Endothelial cell of hepatic sinusoid (primary cell): ENCODE data around the gene NARS2.

Source experiments
- in situ Hi-C: cut with HindIII; loops from 2 replicates; pipeline ENCODE4 v1.10.0; 2017; ENCODE audit warnings: low sequenced_read_pairs

NARS2 gene

DNA sequence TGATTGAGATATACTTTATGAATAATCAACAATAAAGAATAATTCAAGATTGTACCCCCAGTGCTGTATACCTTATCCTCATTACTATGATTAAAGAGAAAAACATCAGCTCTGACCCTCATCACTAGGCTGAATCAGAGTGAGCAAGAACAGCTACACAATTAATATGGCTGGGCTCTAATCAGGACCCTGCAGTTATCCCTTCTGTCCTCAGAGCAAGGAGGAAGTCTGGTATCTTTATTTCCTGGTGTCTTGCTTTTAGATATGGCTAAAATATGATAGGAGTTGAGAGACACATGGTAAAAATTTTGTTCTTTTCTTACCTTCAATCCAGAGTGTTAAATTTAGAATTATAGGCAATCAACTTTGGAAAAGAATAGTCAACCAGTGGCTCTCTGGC, 128.5 kb downstream of the NARS2 start:
- in situ Hi-C loops = no loop called here

DNA sequence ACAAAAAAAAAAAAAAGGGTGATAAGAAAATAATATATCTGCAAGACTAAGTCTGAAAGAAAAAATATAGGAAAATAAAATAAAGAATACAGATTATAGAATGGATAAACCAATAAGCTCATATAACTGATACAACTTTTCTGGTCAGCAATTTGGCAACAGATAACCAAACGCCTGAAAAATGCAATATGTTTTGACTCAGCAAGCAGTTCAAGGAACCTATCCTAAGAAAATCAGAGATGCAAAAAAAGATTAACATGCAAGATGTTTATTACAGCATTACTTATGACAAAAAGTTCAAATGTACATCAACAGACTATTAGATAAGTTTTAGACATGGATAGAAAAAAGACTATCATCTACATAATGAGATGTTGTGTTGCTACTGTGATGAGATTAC, 129.9 kb downstream of the NARS2 start:
- in situ Hi-C loops = no loop called here

DNA sequence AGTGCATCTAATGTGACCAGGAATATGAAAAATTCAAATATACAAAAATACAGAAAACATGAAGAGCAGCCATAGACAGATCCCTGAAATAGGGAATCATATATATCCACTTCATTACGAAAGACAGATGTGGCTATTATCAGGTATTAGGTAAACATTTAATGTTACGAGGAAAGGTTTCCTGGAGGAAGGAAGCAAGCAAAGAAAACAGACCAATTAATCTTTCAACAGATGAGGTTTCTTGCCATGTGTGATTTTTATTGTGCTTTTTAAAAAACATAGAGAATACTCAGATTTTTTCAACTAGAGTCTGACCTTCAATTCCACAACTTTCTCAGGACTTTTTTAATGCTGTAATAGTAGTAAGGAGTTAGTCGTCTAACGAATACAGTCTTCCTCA, 132.7 kb downstream of the NARS2 start:
- in situ Hi-C loops = no loop called here

DNA sequence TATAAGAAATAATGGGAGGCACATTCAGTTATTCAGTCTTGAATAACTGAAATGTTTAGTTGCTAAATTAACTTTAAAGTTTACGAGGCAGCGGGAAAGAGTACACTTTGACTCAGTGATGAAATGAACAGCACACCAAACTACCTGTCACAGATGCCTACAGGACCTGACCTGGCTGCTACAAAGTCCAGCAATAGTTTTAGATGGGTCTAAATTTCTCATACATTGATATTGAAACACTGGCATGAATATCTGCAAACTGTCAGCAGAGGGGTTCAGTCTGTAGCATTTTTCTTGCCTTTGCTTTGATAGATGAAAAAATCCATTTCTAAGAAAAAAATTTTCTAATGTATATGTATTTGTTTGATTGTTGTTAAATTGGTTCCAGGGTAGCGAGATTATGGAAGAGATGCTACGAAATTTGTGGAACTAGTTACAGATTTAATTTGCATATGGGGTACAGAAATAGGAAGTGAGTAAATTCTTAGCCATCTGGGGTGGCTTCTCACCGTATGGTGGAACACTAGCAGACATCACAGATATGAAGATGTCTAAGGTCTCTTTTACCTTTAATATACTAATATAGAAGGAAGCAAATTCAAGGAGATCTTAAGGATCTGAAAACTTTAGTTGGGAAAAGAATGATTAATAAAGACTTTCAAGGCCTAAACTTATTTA, 136.2 kb downstream of the NARS2 start:
- in situ Hi-C loops = no loop called here

DNA sequence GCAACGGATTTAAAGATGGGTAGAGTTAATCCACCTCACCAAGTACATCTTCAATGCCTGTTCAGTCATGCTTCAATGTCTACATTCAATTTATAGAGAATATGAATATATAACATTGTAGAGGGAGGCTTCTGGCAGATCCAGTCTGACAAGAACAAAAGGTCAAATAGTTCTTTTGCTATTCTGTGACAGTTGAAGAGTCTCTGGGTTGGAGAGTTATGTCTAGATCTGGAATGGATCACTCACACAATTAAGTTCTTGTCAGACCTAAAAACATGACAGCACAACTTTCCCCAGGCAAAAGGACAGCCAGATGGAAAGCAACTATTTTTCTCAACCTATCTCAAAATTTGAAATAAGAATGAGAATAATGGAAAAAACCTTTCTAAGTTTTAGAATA, 141.7 kb downstream of the NARS2 start:
- in situ Hi-C loops = no loop called here

DNA sequence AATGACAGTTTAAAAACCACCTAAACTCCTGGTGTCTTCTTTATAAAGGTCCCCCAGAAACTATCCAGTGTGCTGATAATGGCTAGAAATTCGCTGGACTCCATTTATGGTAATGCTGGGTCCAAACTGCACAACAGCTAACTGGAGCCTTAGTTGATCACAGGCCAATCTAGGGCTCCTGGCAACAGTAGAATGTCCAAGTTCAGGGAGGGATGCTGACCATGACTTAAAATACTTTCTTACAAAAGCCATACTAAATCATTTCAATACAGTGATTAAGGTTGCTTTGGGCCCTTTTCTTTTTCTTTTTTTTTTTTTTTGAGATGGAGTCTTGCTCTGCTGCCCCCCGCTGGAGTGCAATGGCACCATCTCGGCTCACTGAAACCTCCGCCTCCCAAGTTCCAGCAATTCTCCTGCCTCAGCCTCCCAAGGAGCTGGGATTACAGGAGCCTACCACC, 142.6 kb downstream of the NARS2 start:
- in situ Hi-C loops = no loop called here

DNA sequence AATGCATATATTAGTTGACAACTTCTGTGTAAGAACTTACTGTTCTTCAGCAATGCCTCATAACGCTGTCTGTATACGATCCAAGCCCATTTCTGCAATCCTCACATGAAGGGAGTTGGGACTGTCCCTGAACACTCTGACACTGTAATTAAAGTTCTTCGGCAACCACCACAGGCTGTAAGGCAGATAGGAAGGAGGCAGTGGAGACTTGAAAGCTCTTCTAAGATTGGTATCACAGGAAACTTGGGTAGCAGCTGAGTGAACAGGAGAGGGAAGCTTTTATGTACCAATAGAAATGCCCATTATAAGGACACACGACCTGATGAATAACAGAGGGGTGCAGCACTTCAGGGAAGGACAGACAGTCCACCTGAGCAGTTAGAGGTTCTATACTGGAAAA, 145.0 kb downstream of the NARS2 start:
- in situ Hi-C loops = no loop called here

DNA sequence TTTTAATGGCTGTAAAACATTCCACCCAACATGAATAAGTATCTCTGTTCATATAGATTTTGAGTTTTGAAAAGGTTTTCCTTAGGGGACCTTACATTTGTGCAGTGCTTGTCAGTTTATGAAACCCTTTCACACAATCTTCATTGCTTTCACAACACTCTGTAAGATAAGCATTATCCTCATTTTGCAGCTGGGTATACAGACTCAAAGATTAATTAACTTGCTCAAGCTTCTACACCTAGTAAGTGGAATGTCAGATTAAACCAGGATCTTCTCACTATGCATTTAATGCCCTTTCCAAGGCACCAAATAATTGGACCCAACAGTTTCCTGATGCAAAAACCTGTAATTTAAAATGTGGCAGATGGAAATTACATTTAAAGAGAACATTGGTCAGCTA, 145.5 kb downstream of the NARS2 start:
- in situ Hi-C loops = no loop called here

DNA sequence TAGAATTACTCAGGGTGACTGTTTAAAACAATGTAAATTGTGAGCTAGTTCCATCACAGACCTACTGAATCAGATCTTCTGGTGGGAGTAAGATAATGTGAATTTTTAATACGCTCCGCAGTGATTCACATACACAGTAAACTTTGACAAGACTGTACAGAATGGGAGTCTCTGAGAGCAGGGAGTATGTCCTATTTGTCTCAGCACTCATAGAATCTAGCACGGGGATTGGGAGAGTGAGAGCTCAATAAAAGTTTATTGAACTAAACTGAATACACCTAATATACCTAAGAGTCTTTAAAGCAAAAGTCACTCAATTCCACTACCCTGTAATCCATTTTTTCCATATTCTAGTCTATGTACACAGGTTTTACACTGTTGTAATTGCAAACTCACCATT, 145.9 kb downstream of the NARS2 start:
- in situ Hi-C loops = no loop called here

DNA sequence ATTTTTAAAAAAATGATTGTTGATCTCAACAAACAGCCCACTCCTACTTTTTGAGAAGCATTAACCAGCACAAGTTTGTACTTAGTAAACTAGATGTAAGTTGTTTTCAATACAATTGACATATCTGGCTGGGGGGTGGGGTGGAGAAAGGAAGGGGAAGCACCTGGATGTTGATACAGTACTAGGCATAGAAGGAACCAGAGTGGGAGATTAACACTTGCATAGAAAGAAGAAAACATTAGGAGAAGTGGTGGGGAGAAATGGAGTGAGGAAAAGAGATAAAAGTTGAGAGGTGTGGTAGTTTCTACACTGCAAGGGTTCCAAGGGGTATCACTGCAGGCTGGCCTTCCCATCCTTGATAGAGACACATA, 146.4 kb downstream of the NARS2 start:
- in situ Hi-C loops = no loop called here

DNA sequence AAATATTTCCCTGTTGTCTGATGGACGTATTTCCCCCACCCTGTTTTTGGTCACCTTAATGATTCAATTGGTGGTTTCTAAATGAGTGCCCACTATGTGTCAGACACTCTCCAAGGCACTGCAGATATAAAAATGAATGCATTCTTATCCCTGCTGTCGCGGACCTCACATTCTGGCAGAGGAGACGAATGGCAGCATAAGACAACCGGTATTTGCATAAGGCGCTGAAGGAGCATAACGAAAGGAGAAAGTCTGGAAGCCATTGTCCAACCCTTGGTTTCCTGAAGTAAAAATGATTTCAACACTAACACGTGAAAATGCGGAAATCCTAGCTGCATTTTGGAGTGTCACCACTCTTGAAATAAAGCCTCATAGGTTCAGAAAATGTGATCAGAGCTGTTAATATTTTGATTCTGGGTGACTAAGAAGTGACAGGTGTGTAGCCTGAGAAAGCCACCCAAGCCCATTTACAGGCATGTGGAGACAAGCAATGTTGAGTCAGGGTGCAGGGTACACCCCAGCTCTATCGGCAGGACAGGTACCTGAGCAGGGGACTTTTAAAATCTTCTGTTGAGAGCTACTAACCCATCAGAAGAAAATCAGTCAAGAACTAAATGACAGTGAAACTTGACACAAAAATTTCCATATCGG, 146.9 kb downstream of the NARS2 start:
- in situ Hi-C loops = no loop called here

DNA sequence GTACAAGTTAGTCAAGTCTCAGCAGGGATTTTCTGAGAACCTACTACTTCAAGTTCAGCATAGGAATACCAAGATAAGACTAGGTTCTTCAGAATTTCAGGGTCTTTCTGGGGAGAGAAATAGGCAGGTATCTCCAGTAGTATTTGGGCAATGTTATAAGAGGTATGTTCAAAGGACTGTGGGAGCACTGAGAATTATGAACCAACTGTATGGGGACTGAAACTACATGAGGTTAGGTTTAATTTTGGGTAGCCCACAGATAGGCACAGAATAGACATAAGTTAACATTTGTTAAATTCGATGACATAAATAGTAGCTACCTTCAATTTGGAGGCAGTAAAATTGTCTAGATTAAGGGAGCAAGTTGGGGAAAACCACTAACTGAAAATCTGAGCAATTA, 147.8 kb downstream of the NARS2 start:
- in situ Hi-C loops = no loop called here

DNA sequence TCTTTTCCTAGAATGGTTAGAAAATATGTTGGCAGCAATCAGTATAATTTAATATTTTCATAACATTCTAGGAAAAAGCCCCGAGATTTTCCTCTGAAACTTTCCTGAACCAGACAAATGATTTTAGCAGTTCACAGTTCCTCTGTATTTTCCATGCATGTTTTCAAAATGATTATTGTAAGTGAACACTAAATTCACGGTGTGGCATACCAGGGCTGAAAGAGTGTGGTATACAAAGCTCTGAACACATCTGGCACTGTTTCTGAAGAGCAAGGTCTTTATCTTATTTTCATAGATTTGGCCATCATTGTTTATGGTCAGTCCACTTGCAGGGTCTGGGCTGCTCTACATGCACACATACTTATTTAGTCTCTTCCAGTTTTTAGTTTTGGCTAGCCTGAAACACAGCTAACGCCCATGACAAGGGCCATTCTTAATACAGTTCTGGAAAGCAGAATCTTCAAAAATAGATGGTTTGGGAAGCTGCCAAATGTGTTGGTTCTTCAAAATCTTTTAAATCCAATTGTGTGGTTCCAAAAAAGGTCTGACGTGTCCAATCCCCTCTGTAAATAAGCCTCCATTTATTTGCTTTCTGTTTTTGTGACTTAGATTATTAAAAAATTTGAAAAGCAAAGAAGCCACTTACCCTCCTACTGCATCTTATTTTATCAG, 149.1 kb downstream of the NARS2 start:
- in situ Hi-C loops = no loop called here

DNA sequence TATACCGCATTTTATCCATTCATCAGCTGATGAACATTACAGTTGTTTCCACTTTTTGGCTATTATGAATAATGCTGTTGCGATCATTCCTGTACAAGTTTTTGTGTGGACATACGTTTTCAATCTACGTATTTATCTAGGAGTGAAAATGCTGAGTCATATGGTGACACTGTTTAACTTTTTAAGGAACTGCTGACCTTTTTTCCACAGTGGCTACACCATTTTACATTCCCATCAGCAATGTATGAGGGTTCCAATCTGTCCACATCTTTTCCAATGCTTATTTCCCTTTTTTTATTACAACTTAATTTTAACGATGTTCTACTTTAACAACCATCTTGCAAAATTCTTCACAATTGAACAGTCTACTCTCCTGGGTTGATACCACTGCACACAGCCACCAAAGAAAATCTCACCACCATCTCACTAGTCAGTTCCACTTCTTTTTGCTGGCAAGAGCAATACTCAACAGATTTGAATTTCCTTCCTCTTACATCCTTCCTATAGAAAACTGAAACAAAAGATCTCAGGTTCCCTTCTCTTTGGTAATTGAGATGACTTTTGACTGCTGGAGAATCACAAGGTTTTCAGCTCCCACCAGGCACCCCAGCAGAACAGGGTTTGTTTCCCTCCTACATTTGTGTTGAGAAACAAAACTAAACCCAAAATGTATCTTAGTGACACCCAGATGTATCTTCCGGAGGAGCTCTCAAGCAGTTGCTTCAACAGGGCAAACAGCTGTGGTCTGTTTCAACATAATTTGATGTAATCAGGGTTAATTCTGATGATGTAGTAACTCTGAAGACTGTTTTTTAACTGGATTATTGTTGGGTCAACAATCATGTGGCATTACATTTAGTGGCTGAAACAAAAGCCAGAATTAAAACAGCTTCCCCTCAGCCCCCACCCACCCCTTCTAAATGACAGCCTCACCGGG, 150.1 kb downstream of the NARS2 start:
- in situ Hi-C loops = no loop called here

DNA sequence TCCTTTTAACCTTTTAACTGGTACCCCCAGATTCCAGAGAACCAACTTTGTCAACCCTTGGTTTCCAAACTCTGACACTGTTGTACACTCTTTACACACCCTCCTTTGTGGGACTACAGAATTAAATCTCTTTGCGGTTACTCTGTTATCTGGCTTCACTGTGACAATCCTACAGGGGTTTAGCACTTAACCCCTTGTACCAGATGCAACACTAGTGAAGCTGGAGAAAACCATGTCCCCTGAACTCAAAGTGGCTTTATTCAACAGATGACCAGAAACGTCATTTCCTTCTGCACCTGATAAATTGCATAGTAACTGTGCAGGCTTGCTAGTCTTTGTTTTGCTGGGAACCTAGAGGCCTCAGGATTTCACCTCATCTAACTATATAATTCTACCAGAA, 151.4 kb downstream of the NARS2 start:
- in situ Hi-C loops = no loop called here

DNA sequence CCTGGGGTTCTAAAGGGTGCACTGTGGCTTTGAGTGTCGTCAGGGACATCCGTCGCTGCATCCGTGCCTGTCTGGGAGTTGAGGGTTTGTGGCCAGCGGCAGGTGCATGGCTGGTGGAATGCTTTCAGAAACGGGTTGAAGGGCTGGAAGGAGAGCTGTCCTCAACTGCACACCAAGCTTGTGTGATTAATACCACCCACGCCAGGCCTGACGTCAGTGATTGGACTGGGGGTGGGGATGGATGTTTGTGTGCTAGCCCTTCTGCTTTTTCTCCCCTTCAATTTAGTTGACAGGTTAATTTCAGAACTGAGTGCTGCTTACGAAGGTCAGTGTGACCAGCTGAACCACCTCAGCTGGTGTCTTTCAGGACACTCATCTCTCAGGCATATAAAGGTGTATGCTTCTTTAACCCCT, 153.9 kb downstream of the NARS2 start:
- in situ Hi-C loops = no loop called here

DNA sequence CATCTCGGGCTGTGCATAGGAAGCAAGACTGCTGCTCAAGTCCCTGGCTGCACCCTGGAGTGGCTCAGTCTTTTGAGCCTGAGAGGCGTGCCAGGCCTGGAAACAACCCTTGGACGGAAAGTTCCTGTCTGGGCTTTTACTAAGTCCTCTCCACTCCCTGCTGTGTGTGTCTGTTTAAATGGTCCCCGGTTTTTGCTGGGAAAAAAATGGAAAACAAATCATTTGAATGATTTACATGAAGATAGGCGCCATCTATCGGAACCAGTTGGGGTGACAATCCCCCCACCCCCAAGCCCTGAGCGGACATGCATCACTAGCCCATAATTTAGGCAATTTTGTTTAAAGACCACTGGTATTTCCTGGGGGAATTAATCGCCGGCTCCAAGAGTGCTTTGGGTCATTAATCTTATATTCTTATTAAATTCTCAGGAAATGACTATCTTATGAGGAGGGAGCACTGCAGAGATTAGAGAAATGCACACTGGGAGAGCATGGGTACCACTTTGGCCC, 154.4 kb downstream of the NARS2 start:
- in situ Hi-C loops = no loop called here

DNA sequence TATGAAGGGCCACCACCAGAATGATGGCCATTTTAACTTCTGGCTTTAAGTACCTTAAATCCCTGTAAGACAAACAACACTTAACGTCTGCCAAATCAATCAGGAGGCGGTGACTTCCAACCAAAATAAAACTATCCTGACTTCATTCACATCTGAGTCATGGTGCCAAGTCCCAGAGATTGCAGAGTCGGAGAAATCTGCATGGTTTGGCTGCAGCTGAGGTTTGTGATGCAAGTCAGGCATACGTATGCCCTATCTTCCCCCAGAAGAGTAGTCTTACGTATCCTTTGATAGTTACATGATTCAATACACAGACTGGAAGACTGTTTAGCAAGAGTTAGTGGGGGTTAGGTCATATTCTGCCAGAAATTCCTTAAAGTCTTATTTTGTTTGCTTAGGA, 155.3 kb downstream of the NARS2 start:
- in situ Hi-C loops = no loop called here

DNA sequence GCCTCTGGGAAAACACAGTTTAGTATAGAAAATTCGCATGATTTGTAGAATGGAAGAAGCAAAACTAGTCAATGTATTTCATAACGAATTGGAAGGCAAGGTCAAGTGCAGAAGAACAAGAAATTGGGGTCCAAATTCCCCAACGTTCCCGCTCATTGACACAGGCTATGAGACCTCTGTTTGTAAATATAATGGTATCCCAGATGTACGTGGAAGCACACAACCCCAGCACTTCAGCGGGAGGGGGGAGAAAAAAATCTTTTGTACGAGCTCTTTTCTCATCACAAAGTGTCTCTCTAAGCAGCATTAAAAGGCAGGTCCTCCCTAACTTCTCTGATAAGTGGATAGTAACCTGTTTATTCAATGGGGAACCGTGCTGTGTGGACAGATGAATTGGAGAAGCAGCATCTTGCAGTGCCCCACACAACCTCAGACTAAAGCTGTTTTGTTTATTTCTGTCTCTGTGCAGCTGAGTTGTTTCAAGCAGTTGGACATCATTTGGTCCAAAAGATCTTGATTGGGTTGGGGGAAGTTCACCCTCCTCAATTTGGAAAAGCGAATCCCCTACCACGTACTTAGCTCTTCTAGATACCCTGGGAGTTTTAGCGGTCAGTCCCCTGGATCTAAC, 156.0 kb downstream of the NARS2 start:
- in situ Hi-C loops = no loop called here

DNA sequence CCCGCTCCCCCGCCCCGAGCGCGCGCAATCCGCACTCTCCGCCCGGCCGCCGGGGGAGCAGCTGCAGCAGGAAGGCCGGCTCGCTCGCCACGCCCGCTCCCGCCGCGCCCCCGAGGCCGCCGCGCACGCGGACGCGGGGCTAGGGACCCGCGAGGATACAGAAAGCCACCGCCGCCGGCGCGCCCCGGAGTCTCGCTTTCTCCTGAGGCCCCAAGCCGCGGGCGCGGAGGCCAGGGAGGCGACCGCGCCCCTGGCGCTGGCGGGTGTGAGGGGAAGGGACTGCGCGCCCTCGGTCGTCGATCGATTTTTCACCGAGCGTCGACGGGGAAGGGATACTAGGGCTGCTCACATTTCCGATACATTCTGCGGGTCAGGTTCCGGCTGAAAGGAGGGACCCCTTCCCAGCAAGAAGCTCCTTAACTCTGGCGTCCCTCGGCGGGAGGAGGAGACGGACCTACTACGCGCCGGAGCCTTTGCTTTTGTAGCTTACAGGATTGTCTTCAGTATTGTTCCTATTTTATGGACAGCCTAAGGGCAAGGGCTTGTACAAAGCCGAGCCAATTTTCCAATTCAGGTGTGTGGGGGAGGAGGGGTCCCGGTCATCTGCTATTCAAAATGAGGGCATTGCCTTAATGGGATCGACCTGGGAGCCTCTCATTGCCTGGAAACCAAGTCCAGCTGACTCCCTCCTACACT, 156.6 kb downstream of the NARS2 start:
- in situ Hi-C loops = no loop called here
